ENCODE data around the gene PLEK2.

GRCh38 chr14:67426161-67426560 lies 14.2 kb upstream of the PLEK2 start:
- TF ChIP-seq EZH2 (IDR thresholded peaks at IDR 0.05) (no peak), POLR2AphosphoS5 (IDR thresholded peaks at IDR 0.05; ENCODE audit: borderline replicate concordance, low read depth, low read length) (no peak), FOXP2 (optimal IDR thresholded peaks at IDR 0.05; ENCODE audit: control extremely low read depth, extremely low read length, insufficient read depth) (no peak)
